Activated CD4-positive, alpha-beta memory T cell treated with anti-CD3 and anti-CD28 coated beads for 36 hours (primary cell): Measurements from ENCODE around the gene DIO3. TPM values are rescaled to one million over a fixed set of nuclear protein-coding genes. Genes with fewer than 3 reads are reported as not detected.

ENCODE experiments used
- CTCF ChIA-PET: fragments of 350-600 bp; sonication (Branson Sonifier 250); formaldehyde crosslinking; loops from one replicate; lab custom pipeline; 2021; ENCODE audit warnings: antibody characterized with exemption, inconsistent platforms; lab: Charles Lee
- POLR2A ChIA-PET: fragments of 350-600 bp; sonication (Branson Sonifier 250); formaldehyde crosslinking; loops from one replicate; lab custom pipeline; 2021; ENCODE audit warnings: antibody characterized with exemption; lab: Charles Lee
- DNase-seq: peaks from one replicate; pipeline ENCODE4 v3.0.0-alpha.2; 2020
- H3K27ac Mint-ChIP-seq: one replicate; pipeline ENCODE4 v1.8.0; 2021; ENCODE audit warnings: mixed read lengths
- H3K27me3 Mint-ChIP-seq: one replicate; pipeline ENCODE4 v1.8.0; 2021; ENCODE audit warnings: mixed read lengths
- H3K36me3 Mint-ChIP-seq: one replicate; pipeline ENCODE4 v1.8.0; 2021; ENCODE audit warnings: mixed read lengths
- H3K4me1 Mint-ChIP-seq: one replicate; pipeline ENCODE4 v1.8.0; 2021; ENCODE audit warnings: low read depth, mixed read lengths
- H3K4me3 Mint-ChIP-seq: one replicate; pipeline ENCODE4 v1.8.0; 2021; ENCODE audit warnings: mild to moderate bottlenecking, mixed read lengths
- H3K9me3 Mint-ChIP-seq: one replicate; pipeline ENCODE4 v1.8.0; 2021; ENCODE audit warnings: mixed read lengths
- intact Hi-C: fragments of 100-400 bp; cut with micrococcal nuclease; formaldehyde crosslinking; loops from one replicate; pipeline ENCODE4 v1.15.1; 2023
- total RNA-seq, 2 experiments: library from RNA; stranded (reverse); gene quantifications; one replicate each; pipeline ENCODE4 v1.2.3, GENCODE V29; 2021

DIO3 gene
- not detected for total RNA-seq

- ChIA-PET POLR2A (no interaction called here), CTCF (no interaction called here)
- intact Hi-C loops: no loop called here
- DNase-seq: no peak
- Mint-ChIP-seq H3K27me3 (peaks cover 54% of the 10 kb centered on the region), H3K27ac (no peak within 1 kb of the TSS), H3K9me3 (peaks cover 5% of the 10 kb centered on the region), H3K4me1 (no peaks in the 10 kb centered on the region), H3K4me3 (no peak within 1 kb of the TSS), H3K36me3 (peaks cover 8% of the 10 kb centered on the region)
Observed at GRCh38 chr14:101561145-101561896, at the start of gene DIO3. TSS of gene DIO3 (plus strand) at chr14:101561495.

- ChIA-PET CTCF (no interaction called here), POLR2A (interaction anchor here (0.6 kb wide), 1 partner anchor 319 kb away, joined by 3 read pairs; no protein-coding TSS in a partner anchor)
- no peak overlapping the region for H3K4me3 Mint-ChIP-seq
- no peak overlapping the region for H3K27ac Mint-ChIP-seq
- DNase-seq: no peak
- no peaks in the 10 kb centered on the region for H3K4me1 Mint-ChIP-seq
- no peaks in the 10 kb centered on the region for H3K36me3 Mint-ChIP-seq
- H3K9me3 Mint-ChIP-seq: peaks cover 8% of the 10 kb centered on the region
- intact Hi-C loops: no loop called here
- no peaks in the 10 kb centered on the region for H3K27me3 Mint-ChIP-seq
Observed at GRCh38 chr14:101511620-101512375, 49.5 kb upstream of the DIO3 start.

DNA sequence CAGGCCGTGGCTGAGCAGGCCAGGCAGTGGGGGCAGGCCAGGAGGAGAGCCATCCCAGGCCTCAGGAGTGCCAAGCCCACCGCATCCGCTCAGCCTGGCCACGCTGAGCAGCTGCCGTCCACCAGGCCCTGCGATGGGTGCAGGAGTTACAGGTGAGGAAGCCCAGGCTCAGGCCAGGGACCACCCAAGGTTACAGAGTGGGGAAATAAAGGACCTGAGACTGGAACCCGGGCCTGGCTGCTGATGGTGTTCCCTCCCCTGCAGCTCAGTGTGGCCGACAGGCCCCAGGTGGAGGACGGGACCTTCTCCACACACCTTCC is 49.0 kb upstream of the DIO3 start:
- no peak for DNase-seq
- CTCF ChIA-PET: no interaction called here
- intact Hi-C loops: no loop called here
- Mint-ChIP-seq H3K9me3 (peaks cover 8% of the 10 kb centered on the region), H3K27ac (no peak overlapping the region), H3K4me3 (no peak overlapping the region), H3K36me3 (no peaks in the 10 kb centered on the region), H3K4me1 (no peaks in the 10 kb centered on the region), H3K27me3 (no peaks in the 10 kb centered on the region)
- POLR2A ChIA-PET: no interaction called here

DNA sequence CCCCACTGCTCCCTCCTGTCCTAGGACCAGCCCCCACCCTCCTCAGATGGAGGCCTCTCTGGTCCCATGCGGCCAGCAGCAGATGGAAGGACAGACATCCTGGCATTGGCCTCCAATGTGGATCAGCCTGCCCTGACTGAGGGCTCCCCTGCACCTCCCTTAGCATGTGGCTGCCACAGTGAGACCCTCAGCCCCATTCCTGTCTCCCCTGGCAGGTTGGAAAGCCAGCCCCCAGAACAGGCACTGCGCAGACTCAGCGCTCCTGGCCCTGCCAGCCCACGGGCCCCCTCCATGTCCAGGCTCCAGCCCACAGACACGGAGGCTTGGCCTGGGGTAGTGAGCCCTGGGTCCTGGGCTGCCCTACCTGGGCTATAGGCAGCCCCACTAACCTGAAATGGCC is 47.2 kb upstream of the DIO3 start:
- intact Hi-C loops: no loop called here
- no peak overlapping the region for H3K27ac Mint-ChIP-seq
- ChIA-PET CTCF (no interaction called here), POLR2A (no interaction called here)
- peaks cover 8% of the 10 kb centered on the region for H3K9me3 Mint-ChIP-seq
- H3K4me3 Mint-ChIP-seq: no peak overlapping the region
- no peaks in the 10 kb centered on the region for H3K36me3 Mint-ChIP-seq
- no peaks in the 10 kb centered on the region for H3K4me1 Mint-ChIP-seq
- no peaks in the 10 kb centered on the region for H3K27me3 Mint-ChIP-seq
- DNase-seq: no peak

DNA sequence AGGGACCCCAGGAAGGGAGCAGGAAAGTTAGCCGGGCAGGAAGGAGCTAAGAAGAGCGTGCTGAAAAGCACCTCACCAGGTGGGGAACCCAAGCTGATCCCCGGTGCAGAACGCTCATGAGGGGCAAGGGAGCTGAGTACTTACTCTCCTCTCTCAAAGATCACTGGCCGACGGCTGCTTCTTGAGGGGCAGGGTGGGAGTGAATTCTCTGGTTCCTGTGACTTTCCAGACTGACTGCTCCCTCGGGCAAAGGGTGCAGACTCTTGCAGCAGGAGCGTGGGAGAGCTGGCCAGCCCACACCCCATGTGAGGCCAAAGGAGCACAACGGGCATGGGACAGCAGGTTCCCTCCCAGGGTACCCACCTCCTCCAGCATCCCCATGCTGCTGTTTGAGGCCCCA is 44.9 kb upstream of the DIO3 start:
- Mint-ChIP-seq H3K27ac (no peak overlapping the region), H3K9me3 (peaks cover 8% of the 10 kb centered on the region), H3K4me3 (no peak overlapping the region), H3K36me3 (no peaks in the 10 kb centered on the region), H3K4me1 (no peaks in the 10 kb centered on the region), H3K27me3 (no peaks in the 10 kb centered on the region)
- DNase-seq: no peak
- ChIA-PET CTCF (no interaction called here), POLR2A (no interaction called here)
- intact Hi-C loops: no loop called here

GRCh38 chr14:101518611-101519473 is 42.5 kb upstream of the DIO3 start:
- no peak overlapping the region for H3K27ac Mint-ChIP-seq
- CTCF ChIA-PET: no interaction called here

DNA sequence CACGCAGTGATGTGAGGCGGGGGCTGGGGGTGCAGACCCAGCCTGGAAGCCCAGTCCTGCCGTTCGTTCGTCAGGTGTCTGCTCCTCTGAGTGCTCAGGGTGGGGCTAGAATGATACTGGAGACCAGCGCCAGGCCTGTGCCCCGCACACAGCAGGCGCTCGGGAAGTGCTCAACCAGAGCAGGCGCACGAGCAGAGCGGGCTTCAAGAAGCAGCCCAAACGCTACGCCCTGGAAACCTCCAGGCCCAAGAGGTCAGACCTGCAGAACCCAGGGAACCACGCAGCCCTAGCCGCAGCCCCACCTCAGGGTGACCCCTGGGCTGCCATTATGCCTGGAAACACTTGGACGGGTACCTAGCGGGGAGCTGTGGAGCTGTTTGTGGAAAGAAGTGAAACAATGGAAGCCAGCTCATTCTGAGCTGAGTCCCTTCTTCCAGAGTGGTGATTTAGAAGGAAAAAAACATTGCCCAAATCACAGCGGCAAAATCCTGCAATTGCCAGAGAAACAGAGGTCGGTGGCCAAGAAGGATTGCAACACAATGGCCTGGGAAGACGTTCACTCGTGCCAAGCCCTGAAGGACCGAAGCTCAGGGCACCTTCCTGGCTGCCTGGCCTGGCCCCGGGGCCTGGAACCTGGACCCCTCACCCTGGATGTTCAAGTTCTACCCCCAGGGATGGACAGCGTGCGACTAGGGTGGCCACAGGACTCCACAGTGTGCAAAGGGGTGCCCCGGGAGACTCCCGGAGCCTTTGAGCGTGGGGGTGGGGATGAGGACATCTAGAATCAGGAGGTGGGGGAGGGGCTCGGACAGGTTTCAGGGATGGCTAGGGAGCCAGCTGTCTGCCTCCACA is 40.4 kb upstream of the DIO3 start:
- CTCF ChIA-PET: no interaction called here
- Mint-ChIP-seq H3K9me3 (peaks cover 5% of the 10 kb centered on the region), H3K27ac (no peak overlapping the region), H3K36me3 (no peaks in the 10 kb centered on the region), H3K4me1 (no peaks in the 10 kb centered on the region), H3K27me3 (no peaks in the 10 kb centered on the region), H3K4me3 (no peak overlapping the region)
- DNase-seq: no peak
- POLR2A ChIA-PET: no interaction called here
- intact Hi-C loops: no loop called here

More at GRCh38 chr14:101518611-101519473, 42.5 kb upstream of the DIO3 start:
- no peaks in the 10 kb centered on the region for H3K4me1 Mint-ChIP-seq
- intact Hi-C loops: no loop called here
- H3K4me3 Mint-ChIP-seq: no peak overlapping the region
- H3K27me3 Mint-ChIP-seq: no peaks in the 10 kb centered on the region
- POLR2A ChIA-PET: no interaction called here
- no peak for DNase-seq
- H3K9me3 Mint-ChIP-seq: peaks cover 8% of the 10 kb centered on the region
- no peaks in the 10 kb centered on the region for H3K36me3 Mint-ChIP-seq

- Mint-ChIP-seq H3K4me1 (no peaks in the 10 kb centered on the region), H3K27ac (no peak overlapping the region), H3K9me3 (no peaks in the 10 kb centered on the region), H3K36me3 (no peaks in the 10 kb centered on the region), H3K4me3 (no peak overlapping the region), H3K27me3 (no peaks in the 10 kb centered on the region)
- DNase-seq: no peak
- POLR2A ChIA-PET: no interaction called here
- CTCF ChIA-PET: no interaction called here
- intact Hi-C loops: no loop called here
Observed at GRCh38 chr14:101521473-101521915, 39.8 kb upstream of the DIO3 start.

DNA sequence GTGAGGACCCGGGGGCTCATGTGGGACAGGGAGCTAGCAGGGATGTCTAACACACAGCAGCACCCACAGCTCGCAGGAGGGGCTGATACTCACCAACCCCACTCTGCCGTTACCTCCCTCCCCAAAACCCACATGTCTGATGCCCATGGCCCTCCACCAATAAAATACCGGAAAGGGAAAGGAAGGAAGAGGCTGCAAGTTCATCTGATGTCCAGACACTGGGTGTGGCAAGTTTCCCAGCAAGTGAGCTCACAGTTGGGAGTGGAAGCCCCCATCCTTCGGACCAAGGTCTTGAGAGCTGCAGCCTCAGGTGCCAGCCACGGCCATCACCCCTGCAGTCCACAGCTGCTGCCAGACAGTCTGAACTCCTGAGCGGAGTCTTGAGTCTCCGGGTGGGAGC is 39.3 kb upstream of the DIO3 start:
- CTCF ChIA-PET: no interaction called here
- POLR2A ChIA-PET: no interaction called here

GRCh38 chr14:101525640-101526527 is 35.4 kb upstream of the DIO3 start:
- Mint-ChIP-seq H3K4me3 (no peak overlapping the region), H3K36me3 (no peaks in the 10 kb centered on the region), H3K4me1 (peaks cover 5% of the 10 kb centered on the region), H3K27ac (no peak overlapping the region), H3K9me3 (no peaks in the 10 kb centered on the region), H3K27me3 (peaks cover 1% of the 10 kb centered on the region)
- intact Hi-C loops: no loop called here
- DNase-seq: no peak
- ChIA-PET CTCF (no interaction called here), POLR2A (no interaction called here)

More for the DNA sequence above, 39.3 kb upstream of the DIO3 start:
- Mint-ChIP-seq H3K27me3 (peaks cover 1% of the 10 kb centered on the region), H3K36me3 (no peaks in the 10 kb centered on the region), H3K4me3 (no peak overlapping the region), H3K4me1 (no peaks in the 10 kb centered on the region), H3K9me3 (no peaks in the 10 kb centered on the region), H3K27ac (no peak overlapping the region)
- intact Hi-C loops: no loop called here
- DNase-seq: no peak

- no peak for DNase-seq
- peaks cover 1% of the 10 kb centered on the region for H3K27me3 Mint-ChIP-seq
- no peaks in the 10 kb centered on the region for H3K36me3 Mint-ChIP-seq
- no peaks in the 10 kb centered on the region for H3K9me3 Mint-ChIP-seq
- no peak overlapping the region for H3K27ac Mint-ChIP-seq
- POLR2A ChIA-PET: no interaction called here
- CTCF ChIA-PET: no interaction called here
- peaks cover 5% of the 10 kb centered on the region for H3K4me1 Mint-ChIP-seq
- intact Hi-C loops: no loop called here
- no peak overlapping the region for H3K4me3 Mint-ChIP-seq
Observed at GRCh38 chr14:101527987-101528386, 33.3 kb upstream of the DIO3 start.
